GM10847 (cell line): ENCODE measurements around the gene DDO.

Experiments used
- POLR2A ChIP-seq: IDR thresholded peaks from 2 replicates; pipeline ENCODE4 v1.6.1; 2011; ENCODE audit not compliant: insufficient read length; ENCODE audit errors: extremely low read depth

Gene DDO

DNA sequence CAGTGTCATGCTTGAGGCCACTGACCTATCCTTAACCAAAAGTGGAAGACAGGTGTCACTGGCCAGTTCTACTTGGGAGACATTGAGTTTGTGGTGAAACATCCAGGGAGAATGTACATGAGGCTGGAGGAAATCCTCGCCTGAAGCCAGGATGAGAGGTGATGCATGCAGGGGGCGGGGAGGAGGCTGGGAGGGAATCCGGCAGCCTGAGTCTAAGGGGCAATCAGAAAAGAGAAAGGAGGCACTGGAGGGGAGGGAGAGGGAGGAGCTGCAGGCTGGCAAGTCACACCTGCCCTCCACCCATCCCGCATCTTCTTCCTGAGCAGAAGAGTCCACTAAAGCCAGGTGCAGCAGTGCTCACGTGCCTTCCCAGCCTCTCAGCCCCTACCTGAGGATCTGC lies 14.9 kb upstream of the DDO start:
- TF ChIP-seq POLR2A: no peak

DNA sequence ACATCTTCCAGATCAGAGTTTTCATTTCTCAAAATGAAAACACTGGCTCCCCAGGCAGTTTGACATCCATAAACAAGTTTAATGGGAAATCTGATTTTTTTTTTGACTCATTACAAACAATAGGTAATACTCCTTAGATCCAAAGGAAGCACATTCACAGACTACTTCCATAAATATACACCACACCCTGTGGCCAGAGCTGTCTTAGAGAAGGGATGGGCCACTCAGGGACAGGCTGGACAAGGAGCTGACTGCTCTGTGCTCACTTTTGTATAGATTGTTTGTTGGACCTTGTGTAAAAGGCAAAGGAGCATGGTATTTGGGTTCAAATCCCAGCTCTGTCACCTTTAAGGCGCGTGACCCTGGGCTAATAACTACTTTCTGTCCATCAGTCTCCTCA lies 12.8 kb upstream of the DDO start:
- no peak for TF ChIP-seq POLR2A

DNA sequence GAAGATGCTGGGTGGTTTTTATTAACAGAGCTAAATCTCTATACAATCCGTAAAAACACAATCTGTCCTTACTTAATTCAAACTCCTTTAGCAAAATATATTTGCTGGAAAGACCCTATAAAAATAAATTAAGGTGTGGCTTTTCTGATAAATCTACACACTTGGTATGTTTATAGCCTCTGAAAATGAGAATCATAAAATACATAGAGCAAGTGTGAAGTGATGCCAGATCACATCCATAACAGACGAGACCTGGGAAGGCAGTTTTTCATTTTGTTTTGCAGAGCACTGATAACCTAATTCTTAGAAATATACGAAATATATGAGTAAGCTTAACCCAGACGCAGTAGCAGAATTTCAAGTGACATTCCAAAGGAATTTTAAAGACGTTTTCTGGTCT lies 10.4 kb upstream of the DDO start:
- no peak for TF ChIP-seq POLR2A

DNA sequence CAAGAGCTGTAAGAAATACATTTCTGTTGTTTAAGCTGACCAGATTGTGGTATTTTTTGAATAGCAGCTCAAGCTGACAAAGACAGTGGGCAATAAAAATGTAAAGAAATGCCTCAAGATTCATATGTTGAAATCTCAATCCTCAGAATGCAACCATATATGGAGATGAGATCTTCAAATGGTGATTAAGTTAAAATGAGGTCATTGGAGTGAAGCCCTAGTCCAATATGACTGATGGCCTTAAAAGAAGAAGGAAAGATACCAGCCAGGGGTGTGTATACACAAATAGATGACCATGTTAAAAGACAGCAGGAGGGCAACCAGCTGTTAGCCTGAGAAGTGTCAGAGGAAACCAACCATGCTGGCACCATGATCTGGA lies 7.1 kb upstream of the DDO start:
- no peak for TF ChIP-seq POLR2A

DNA sequence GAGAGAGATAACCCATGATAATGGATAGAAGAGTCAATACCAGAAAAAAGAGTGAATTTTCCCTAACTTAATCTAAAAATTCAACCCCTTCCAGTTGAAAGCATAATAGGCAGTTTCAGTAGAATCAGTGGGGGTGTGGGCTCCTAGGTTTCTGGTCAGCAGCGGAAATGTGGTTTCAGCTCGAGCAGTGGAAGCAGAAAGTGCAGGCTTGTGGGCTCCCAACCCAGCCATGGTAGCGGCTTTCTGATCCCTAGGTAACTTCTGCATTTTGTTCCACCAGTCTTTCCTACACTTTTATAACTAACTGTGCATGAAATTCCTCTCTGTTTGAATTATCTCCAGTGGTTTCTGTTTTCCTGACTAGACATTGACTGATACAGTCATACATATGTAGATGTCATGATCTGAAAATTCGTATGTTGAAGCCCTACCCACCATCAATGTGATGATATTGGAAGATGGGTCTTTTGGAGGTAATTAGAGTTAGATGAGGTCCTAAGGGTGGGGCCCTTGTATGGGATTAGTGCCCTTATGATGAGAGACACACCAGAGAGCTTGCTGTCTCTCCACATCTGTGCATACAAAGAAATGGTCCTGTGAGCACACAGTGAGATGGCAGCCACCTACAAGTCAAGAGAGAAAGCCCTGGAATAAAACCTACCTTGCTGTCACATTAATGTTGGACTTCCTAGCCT lies 6.5 kb upstream of the DDO start:
- no peak for TF ChIP-seq POLR2A

- no peak for TF ChIP-seq POLR2A
These were observed 3.8 kb upstream of the DDO start for GRCh38 chr6:110419028-110419739.

- TF ChIP-seq POLR2A: no peak
These were observed 3.2 kb upstream of the DDO start for GRCh38 chr6:110418594-110418993.

- TF ChIP-seq POLR2A: no peak
These were observed 706 bp downstream of the DDO start for GRCh38 chr6:110414669-110415068.

GRCh38 chr6:110412360-110412759 lies 3.0 kb downstream of the DDO start:
- TF ChIP-seq POLR2A: no peak

GRCh38 chr6:110410511-110410910 lies 4.9 kb downstream of the DDO start:
- TF ChIP-seq POLR2A: no peak

GRCh38 chr6:110409794-110410193 lies 5.6 kb downstream of the DDO start:
- TF ChIP-seq POLR2A: no peak

GRCh38 chr6:110408901-110409300 lies 6.5 kb downstream of the DDO start:
- TF ChIP-seq POLR2A: no peak

DNA sequence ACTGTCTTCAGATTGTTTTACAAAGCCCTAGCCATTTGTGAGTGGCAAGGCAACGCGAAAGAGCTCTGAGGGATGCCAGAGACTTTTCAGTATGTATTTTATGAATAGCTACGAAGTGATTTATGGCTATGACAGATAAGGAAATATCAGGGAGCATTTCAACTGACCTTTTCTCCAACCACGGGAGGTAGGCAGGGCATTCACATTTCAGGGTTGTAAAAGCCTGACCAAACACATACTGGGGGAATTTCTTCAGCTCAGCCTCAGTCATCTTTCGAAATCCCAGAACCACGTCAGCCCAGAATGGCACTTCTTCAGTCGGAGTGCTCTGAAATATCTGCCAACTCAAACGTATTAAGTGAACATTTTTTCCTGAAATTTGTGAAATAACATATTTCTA lies 10.8 kb downstream of the DDO start:
- TF ChIP-seq POLR2A: no peak

DNA sequence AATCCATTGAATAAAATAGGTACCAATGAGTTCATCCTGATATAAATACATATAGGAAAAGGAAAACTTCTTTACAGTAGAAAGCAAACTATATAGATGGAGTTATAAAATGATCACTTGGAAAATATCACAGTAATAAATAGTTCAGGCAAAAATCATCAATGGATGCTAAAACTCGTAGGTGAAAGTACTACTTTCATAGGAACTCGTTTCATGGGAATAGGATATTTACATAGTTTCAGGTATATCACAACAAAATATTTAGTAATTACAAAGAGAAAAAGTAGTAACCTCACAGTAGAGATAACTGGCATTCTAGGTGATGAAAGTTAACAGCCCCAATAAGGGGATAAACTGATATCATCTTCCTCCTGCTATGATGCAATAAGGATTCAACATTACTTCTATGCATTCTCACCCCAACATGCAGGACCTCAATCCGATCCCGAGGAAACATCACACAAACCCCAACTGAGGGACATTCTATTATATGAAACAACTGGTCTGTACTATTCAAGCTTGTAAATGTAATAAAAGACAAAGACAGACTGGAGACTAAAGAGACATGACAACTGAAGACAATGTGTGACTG lies 13.7 kb downstream of the DDO start:
- TF ChIP-seq POLR2A: no peak

DNA sequence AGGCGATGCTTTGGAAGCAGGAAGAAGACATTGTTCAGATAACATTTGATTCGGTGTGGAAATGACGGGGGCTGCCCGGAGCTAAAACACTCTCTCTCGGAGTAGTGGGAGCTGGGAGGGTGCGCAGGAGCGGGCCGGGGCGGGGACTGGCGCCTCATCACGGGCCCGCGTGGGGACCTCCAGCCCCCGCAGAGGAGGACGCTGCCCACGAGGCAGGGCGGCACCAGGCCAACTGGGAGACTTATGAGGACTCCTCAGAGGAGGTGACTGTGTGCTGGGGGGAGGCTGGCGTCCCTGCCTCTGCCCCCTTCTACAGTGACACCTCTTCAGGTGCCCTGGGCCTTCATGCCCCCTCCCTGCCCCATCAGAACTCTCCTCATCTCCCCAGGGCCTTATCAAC lies 15.2 kb downstream of the DDO start:
- no peak for TF ChIP-seq POLR2A

DNA sequence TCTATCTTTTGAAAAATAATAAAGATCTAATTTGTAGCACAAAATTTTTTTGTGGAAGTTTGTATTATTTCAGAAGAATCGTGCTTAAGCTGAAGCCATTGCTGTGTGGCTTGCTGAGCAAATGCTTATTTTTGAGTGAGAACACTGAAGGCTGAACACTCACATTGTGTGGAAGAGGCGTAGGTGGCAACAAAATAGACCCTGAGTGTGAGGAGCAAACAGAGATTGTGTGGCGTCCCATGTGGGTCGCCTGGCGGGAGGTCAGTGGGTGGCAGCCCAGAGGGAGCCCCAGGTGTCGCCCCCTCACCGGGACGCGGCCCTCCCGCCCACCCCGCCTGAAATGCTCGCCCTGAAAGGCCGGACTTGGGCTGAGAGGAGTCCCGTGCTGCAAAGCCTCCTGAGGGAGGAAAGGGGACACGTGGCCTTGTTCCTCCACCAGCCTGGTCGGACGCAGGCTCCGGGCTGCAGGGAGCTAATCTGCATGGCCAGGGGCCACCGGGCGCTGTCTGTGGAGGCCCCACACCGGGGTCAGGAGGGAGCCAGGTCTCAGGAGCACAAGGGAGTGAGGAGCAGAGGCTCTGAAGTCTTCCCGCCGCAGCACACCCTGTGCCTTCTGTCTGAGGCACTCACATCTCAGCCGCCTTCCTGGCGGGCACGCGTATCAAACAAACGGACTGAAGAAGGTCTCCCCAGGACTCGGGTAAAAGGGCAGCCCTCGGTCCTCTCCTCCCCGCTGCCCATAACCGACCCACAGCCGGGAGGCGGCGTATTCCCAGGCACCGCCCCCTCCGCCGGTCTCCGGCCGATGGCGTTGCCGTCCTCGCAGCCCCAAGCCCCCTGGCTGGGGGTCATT lies 15.9 kb downstream of the DDO start:
- TF ChIP-seq POLR2A: no peak
